Breast epithelium (tissue), 3 donors: ENCODE measurements around the gene RASGRF2.

Source experiments
- POLR2A ChIP-seq: fragments of 450-650 bp; IDR thresholded peaks from one replicate; pipeline ENCODE4 v1.6.1; 2016; ENCODE audit warnings: antibody characterized with exemption, mild to moderate bottlenecking, moderate library complexity
- TF ChIP-seq, protein P1 (sequence below), 3 donors: fragments of 450-650 bp; IDR thresholded peaks; one replicate each; pipeline ENCODE4 v1.5.1; 2016 to 2017; ENCODE audit warnings: antibody characterized with exemption in 3 of 3, mild to moderate bottlenecking in 3 of 3, moderate library complexity in 3 of 3

DNA sequence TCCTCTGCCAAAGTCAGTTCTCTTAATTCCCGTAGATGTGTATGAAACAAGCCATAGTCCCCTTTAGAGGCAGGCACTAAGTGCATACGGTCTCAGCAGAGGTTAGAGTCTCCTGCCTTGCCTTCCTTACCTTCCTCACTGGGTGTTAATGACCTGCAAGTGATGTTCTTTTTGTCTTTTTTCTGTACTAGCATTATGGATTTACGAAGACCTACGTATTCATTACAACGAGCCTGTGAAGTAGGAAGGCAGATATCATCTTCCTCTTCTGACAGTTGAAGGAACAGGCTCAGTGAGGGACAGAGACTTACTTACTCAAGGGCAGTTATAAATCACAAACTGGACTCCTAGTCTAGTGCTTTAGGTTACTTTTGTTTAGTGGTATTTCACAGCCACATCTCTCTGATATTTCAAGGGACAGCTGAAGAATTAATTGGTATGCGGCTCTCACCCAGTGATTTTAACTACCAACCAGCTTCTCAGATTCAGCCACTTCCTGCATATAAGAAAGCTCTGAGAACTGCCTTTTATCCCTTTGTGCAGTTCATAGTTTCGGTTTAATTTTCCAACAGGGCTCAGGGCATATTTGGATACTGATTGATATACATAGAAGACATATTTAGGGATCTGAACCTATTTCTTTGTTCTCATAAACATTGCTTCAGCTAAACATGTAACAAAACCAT lies 187.9 kb downstream of the RASGRF2 start:
- TF ChIP-seq POLR2A, result no peak
- TF ChIP-seq, protein P1, sequence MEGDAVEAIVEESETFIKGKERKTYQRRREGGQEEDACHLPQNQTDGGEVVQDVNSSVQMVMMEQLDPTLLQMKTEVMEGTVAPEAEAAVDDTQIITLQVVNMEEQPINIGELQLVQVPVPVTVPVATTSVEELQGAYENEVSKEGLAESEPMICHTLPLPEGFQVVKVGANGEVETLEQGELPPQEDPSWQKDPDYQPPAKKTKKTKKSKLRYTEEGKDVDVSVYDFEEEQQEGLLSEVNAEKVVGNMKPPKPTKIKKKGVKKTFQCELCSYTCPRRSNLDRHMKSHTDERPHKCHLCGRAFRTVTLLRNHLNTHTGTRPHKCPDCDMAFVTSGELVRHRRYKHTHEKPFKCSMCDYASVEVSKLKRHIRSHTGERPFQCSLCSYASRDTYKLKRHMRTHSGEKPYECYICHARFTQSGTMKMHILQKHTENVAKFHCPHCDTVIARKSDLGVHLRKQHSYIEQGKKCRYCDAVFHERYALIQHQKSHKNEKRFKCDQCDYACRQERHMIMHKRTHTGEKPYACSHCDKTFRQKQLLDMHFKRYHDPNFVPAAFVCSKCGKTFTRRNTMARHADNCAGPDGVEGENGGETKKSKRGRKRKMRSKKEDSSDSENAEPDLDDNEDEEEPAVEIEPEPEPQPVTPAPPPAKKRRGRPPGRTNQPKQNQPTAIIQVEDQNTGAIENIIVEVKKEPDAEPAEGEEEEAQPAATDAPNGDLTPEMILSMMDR (IDR thresholded peaks at IDR 0.05), result no peak
